ENCODE data around the gene PPFIA3. TPM values are rescaled to one million over a fixed set of nuclear protein-coding genes. Genes with fewer than 3 reads are reported as not detected.

The PPFIA3 gene
- total RNA-seq, 1 experiment from 2014 or later: 6.7 TPM

- intact Hi-C loops (cut with micrococcal nuclease): no loop called here
- H3K4me1 Mint-ChIP-seq (ENCODE audit: insufficient read depth, unreplicated experiment): peaks cover 12% of the 10 kb centered on the region
- peak overlapping the region; percentile 82 for H3K4me3 Mint-ChIP-seq (ENCODE audit: unreplicated experiment)
- H3K9me3 Mint-ChIP-seq (ENCODE audit: unreplicated experiment): peaks cover 17% of the 10 kb centered on the region
- TF ChIP-seq, protein P1, sequence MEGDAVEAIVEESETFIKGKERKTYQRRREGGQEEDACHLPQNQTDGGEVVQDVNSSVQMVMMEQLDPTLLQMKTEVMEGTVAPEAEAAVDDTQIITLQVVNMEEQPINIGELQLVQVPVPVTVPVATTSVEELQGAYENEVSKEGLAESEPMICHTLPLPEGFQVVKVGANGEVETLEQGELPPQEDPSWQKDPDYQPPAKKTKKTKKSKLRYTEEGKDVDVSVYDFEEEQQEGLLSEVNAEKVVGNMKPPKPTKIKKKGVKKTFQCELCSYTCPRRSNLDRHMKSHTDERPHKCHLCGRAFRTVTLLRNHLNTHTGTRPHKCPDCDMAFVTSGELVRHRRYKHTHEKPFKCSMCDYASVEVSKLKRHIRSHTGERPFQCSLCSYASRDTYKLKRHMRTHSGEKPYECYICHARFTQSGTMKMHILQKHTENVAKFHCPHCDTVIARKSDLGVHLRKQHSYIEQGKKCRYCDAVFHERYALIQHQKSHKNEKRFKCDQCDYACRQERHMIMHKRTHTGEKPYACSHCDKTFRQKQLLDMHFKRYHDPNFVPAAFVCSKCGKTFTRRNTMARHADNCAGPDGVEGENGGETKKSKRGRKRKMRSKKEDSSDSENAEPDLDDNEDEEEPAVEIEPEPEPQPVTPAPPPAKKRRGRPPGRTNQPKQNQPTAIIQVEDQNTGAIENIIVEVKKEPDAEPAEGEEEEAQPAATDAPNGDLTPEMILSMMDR (IDR thresholded peaks at IDR 0.05; ENCODE audit: unreplicated experiment): no peak
- H3K36me3 Mint-ChIP-seq (ENCODE audit: insufficient read depth, unreplicated experiment): no peaks in the 10 kb centered on the region
- DNase-seq (ENCODE audit: unreplicated experiment): no peak
- no TSS peak for BruUV-seq (replicated peaks)
- no peaks in the 10 kb centered on the region for H3K27me3 Mint-ChIP-seq (ENCODE audit: insufficient read depth, unreplicated experiment)
- CTCF ChIA-PET: interaction anchor here (0.6 to 1.5 kb wide), 3 partner anchors 53 to 205 kb away, joined by 3 to 5 read pairs (median 3); no protein-coding TSS in a partner anchor
- POLR2A ChIA-PET: interaction anchor here (0.6 to 4.3 kb wide), 7 partner anchors 9 to 157 kb away, joined by 3 to 19 read pairs (median 3); partner anchors contain the start of genes GYS1 and RUVBL2
- H3K27ac Mint-ChIP-seq (ENCODE audit: low read depth, unreplicated experiment): no peak overlapping the region
Measured at GRCh38 chr19:49150944-49151243, 31.6 kb downstream of the PPFIA3 start.

- peak overlapping the region; percentile 9 for H3K27ac Mint-ChIP-seq (ENCODE audit: low read depth, unreplicated experiment)
- peaks cover 11% of the 10 kb centered on the region for H3K4me1 Mint-ChIP-seq (ENCODE audit: insufficient read depth, unreplicated experiment)
- CTCF ChIA-PET: interaction anchor here (0.6 to 1.5 kb wide), 3 partner anchors 53 to 206 kb away, joined by 3 to 5 read pairs (median 3); no protein-coding TSS in a partner anchor
- peak; percentile 90 for DNase-seq (ENCODE audit: unreplicated experiment)
- TF ChIP-seq, protein P1 (IDR thresholded peaks at IDR 0.05; ENCODE audit: unreplicated experiment): no peak
- peak overlapping the region; percentile 82 for H3K4me3 Mint-ChIP-seq (ENCODE audit: unreplicated experiment)
- intact Hi-C loops (cut with micrococcal nuclease): no loop called here
- H3K36me3 Mint-ChIP-seq (ENCODE audit: insufficient read depth, unreplicated experiment): no peaks in the 10 kb centered on the region
- H3K27me3 Mint-ChIP-seq (ENCODE audit: insufficient read depth, unreplicated experiment): no peaks in the 10 kb centered on the region
- BruUV-seq (replicated peaks): no TSS peak
- POLR2A ChIA-PET: interaction anchor here (0.6 to 4.3 kb wide), 5 partner anchors 8 to 65 kb away, joined by 3 to 19 read pairs (median 3); no protein-coding TSS in a partner anchor
- H3K9me3 Mint-ChIP-seq (ENCODE audit: unreplicated experiment): peaks cover 17% of the 10 kb centered on the region
Measured at GRCh38 chr19:49151267-49152118, 32.1 kb downstream of the PPFIA3 start.

GRCh38 chr19:49152119-49152550 lies 32.8 kb downstream of the PPFIA3 start:
- H3K36me3 Mint-ChIP-seq (ENCODE audit: insufficient read depth, unreplicated experiment): no peaks in the 10 kb centered on the region
- H3K9me3 Mint-ChIP-seq (ENCODE audit: unreplicated experiment): peaks cover 17% of the 10 kb centered on the region
- no peak for DNase-seq (ENCODE audit: unreplicated experiment)
- H3K27ac Mint-ChIP-seq (ENCODE audit: low read depth, unreplicated experiment): no peak overlapping the region
- intact Hi-C loops (cut with micrococcal nuclease): no loop called here
- H3K4me3 Mint-ChIP-seq (ENCODE audit: unreplicated experiment): peak overlapping the region; percentile 82
- H3K27me3 Mint-ChIP-seq (ENCODE audit: insufficient read depth, unreplicated experiment): no peaks in the 10 kb centered on the region
- ChIA-PET POLR2A (no interaction called here), CTCF (interaction anchor here (0.7 kb wide), 2 partner anchors 47 to 62 kb away, joined by 3 read pairs; no protein-coding TSS in a partner anchor)
- no TSS peak for BruUV-seq (replicated peaks)
- TF ChIP-seq, protein P1 (IDR thresholded peaks at IDR 0.05; ENCODE audit: unreplicated experiment): no peak
- peaks cover 11% of the 10 kb centered on the region for H3K4me1 Mint-ChIP-seq (ENCODE audit: insufficient read depth, unreplicated experiment)

- peaks cover 17% of the 10 kb centered on the region for H3K9me3 Mint-ChIP-seq (ENCODE audit: unreplicated experiment)
- DNase-seq (ENCODE audit: unreplicated experiment): no peak
- TF ChIP-seq, protein P1 (IDR thresholded peaks at IDR 0.05; ENCODE audit: unreplicated experiment): no peak
- intact Hi-C loops (cut with micrococcal nuclease): no loop called here
- no TSS peak for BruUV-seq (replicated peaks)
- H3K27me3 Mint-ChIP-seq (ENCODE audit: insufficient read depth, unreplicated experiment): no peaks in the 10 kb centered on the region
- peaks cover 14% of the 10 kb centered on the region for H3K4me1 Mint-ChIP-seq (ENCODE audit: insufficient read depth, unreplicated experiment)
- no peaks in the 10 kb centered on the region for H3K36me3 Mint-ChIP-seq (ENCODE audit: insufficient read depth, unreplicated experiment)
- H3K27ac Mint-ChIP-seq (ENCODE audit: low read depth, unreplicated experiment): no peak overlapping the region
- H3K4me3 Mint-ChIP-seq (ENCODE audit: unreplicated experiment): no peak overlapping the region
- ChIA-PET CTCF (interaction anchor here (0.6 kb wide), 1 partner anchor 1572 kb away, joined by 3 read pairs; no protein-coding TSS in a partner anchor), POLR2A (no interaction called here)
Measured at GRCh38 chr19:49153167-49153809, 33.9 kb downstream of the PPFIA3 start.
